ENCODE data around the gene BEST3. TPM values are rescaled to one million over a fixed set of nuclear protein-coding genes. Genes with fewer than 3 reads are reported as not detected.

BEST3 gene
- total RNA-seq, 1 experiment from 2014 or later: not detected

DNA sequence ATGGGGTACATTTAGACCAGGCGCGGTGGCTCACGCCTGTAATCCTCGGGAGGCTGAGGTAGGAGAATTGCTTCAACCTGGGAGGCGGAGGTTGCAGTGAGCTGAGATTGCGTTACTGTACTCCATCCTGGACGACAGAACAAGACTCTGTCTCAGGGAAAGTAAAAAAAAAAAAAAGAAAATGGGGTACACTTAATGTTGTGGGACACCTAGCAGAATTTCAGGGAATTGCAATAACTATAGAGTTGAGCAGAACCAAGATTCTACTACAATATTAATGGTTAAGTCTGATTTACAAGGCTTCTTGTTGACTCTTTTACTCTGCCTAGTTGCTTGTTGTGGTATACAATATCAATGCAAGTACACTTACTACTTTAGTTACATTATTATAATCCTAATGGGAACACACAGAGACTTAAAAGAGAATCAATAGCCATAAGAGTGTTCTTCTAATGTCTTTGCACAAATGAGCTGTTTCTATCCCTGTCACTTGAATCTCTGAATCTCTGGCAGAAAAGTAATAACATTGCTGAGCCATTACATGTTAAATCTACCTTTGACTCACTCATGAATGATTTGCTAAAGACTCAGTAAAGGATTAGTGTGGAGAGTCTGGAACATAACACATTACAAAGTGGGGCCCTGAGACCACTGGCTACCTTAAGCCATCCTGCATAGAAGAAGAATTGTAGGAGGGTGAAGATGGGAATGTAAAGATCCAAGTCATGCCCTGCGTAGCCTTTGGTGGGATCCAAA lies 22.7 kb downstream of the BEST3 start (continued):
- TF ChIP-seq ATF6 (CRISPR knock-in tag; IDR thresholded peaks at IDR 0.05) (no peak), ELF4 (CRISPR knock-in tag; IDR thresholded peaks at IDR 0.05; ENCODE audit: low read depth) (no peak), JAZF1 (CRISPR knock-in tag; IDR thresholded peaks at IDR 0.05) (no peak)

- Mint-ChIP-seq H3K27ac (no peak overlapping the region), H3K4me1 (0 out of 2 replicates have a peak, but pooled peaks cover 8% of the 10 kb centered on the region), H3K9me3 (no peaks in the 10 kb centered on the region), H3K27me3 (ENCODE audit: low read depth) (no peaks in the 10 kb centered on the region), H3K4me3 (no peak overlapping the region), H3K36me3 (no peaks in the 10 kb centered on the region)
- CTCF ChIA-PET: no interaction called here
- no peak for DNase-seq (ENCODE audit: low spot score)
- POLR2A ChIA-PET: interaction anchor here (0.6 kb wide), 1 partner anchor 1915 kb away, joined by 3 read pairs; no protein-coding TSS in a partner anchor
- ATAC-seq: no peak
- TF ChIP-seq IRF2 (CRISPR knock-in tag; IDR thresholded peaks at IDR 0.05; ENCODE audit: borderline replicate concordance, low read depth) (no peak), ZNF532 (CRISPR knock-in tag; IDR thresholded peaks at IDR 0.05; ENCODE audit: borderline replicate concordance) (no peak), CBFB (CRISPR knock-in tag; IDR thresholded peaks at IDR 0.05; ENCODE audit: low read depth) (no peak), E2F1 (CRISPR knock-in tag; IDR thresholded peaks at IDR 0.05) (no peak), TEAD4 (CRISPR knock-in tag; IDR thresholded peaks at IDR 0.05) (no peak), TP53 (CRISPR knock-in tag; IDR thresholded peaks at IDR 0.05) (no peak), USF2 (CRISPR knock-in tag; IDR thresholded peaks at IDR 0.05) (no peak), SMAD4 (CRISPR knock-in tag; IDR thresholded peaks at IDR 0.05) (no peak), NFE2L1 (CRISPR knock-in tag; IDR thresholded peaks at IDR 0.05) (no peak)
- TF ChIP-seq, protein P1, sequence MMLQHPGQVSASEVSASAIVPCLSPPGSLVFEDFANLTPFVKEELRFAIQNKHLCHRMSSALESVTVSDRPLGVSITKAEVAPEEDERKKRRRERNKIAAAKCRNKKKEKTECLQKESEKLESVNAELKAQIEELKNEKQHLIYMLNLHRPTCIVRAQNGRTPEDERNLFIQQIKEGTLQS (CRISPR knock-in tag; conservative IDR thresholded peaks at IDR 0.05): no peak
- TF ChIP-seq, protein P2, sequence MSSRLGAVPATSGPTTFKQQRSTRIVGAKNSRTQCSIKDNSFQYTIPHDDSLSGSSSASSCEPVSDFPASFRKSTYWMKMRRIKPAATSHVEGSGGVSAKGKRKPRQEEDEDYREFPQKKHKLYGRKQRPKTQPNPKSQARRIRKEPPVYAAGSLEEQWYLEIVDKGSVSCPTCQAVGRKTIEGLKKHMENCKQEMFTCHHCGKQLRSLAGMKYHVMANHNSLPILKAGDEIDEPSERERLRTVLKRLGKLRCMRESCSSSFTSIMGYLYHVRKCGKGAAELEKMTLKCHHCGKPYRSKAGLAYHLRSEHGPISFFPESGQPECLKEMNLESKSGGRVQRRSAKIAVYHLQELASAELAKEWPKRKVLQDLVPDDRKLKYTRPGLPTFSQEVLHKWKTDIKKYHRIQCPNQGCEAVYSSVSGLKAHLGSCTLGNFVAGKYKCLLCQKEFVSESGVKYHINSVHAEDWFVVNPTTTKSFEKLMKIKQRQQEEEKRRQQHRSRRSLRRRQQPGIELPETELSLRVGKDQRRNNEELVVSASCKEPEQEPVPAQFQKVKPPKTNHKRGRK (CRISPR knock-in tag; IDR thresholded peaks at IDR 0.05; ENCODE audit: borderline replicate concordance): no peak
- TF ChIP-seq, protein P3, sequence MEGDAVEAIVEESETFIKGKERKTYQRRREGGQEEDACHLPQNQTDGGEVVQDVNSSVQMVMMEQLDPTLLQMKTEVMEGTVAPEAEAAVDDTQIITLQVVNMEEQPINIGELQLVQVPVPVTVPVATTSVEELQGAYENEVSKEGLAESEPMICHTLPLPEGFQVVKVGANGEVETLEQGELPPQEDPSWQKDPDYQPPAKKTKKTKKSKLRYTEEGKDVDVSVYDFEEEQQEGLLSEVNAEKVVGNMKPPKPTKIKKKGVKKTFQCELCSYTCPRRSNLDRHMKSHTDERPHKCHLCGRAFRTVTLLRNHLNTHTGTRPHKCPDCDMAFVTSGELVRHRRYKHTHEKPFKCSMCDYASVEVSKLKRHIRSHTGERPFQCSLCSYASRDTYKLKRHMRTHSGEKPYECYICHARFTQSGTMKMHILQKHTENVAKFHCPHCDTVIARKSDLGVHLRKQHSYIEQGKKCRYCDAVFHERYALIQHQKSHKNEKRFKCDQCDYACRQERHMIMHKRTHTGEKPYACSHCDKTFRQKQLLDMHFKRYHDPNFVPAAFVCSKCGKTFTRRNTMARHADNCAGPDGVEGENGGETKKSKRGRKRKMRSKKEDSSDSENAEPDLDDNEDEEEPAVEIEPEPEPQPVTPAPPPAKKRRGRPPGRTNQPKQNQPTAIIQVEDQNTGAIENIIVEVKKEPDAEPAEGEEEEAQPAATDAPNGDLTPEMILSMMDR (IDR thresholded peaks at IDR 0.05): no peak
- TF ChIP-seq, protein P4, sequence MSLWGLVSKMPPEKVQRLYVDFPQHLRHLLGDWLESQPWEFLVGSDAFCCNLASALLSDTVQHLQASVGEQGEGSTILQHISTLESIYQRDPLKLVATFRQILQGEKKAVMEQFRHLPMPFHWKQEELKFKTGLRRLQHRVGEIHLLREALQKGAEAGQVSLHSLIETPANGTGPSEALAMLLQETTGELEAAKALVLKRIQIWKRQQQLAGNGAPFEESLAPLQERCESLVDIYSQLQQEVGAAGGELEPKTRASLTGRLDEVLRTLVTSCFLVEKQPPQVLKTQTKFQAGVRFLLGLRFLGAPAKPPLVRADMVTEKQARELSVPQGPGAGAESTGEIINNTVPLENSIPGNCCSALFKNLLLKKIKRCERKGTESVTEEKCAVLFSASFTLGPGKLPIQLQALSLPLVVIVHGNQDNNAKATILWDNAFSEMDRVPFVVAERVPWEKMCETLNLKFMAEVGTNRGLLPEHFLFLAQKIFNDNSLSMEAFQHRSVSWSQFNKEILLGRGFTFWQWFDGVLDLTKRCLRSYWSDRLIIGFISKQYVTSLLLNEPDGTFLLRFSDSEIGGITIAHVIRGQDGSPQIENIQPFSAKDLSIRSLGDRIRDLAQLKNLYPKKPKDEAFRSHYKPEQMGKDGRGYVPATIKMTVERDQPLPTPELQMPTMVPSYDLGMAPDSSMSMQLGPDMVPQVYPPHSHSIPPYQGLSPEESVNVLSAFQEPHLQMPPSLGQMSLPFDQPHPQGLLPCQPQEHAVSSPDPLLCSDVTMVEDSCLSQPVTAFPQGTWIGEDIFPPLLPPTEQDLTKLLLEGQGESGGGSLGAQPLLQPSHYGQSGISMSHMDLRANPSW (CRISPR knock-in tag; conservative IDR thresholded peaks at IDR 0.05; ENCODE audit: low read depth): no peak
- TF ChIP-seq, protein P5, sequence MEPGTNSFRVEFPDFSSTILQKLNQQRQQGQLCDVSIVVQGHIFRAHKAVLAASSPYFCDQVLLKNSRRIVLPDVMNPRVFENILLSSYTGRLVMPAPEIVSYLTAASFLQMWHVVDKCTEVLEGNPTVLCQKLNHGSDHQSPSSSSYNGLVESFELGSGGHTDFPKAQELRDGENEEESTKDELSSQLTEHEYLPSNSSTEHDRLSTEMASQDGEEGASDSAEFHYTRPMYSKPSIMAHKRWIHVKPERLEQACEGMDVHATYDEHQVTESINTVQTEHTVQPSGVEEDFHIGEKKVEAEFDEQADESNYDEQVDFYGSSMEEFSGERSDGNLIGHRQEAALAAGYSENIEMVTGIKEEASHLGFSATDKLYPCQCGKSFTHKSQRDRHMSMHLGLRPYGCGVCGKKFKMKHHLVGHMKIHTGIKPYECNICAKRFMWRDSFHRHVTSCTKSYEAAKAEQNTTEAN (CRISPR knock-in tag; IDR thresholded peaks at IDR 0.05): no peak
These were observed 26.9 kb downstream of the BEST3 start for GRCh38 chr12:69672195-69672594.

All from WTC11 (cell line).